Hepatocyte (in vitro differentiated cells): Measurements from ENCODE around the gene CTAG2.

Experiments
- CTCF ChIP-seq: fragments of 200-600 bp; sonication (generic); IDR thresholded peaks from 2 replicates; pipeline ENCODE4 v1.5.1; 2016; ENCODE audit warnings: antibody characterized with exemption, mild to moderate bottlenecking; ENCODE audit not compliant: poor library complexity
- EZH2 ChIP-seq: fragments of 200-600 bp; sonication (generic); IDR thresholded peaks from 2 replicates; pipeline ENCODE4 v1.6.1; 2016; ENCODE audit warnings: antibody characterized with exemption, mild to moderate bottlenecking, borderline replicate concordance

- TF ChIP-seq CTCF (no peak), EZH2 (no peak)
These were observed 3.2 kb downstream of the CTAG2 start for GRCh38 chrX:154650221-154650510.
